ENCODE measurements around the gene ARHGAP11A.
A peak's percentile ranks its signal among the peaks of the same experiment; 100 is the strongest.
"Not testable (repeated sequence)": the region's sequence is repeated elsewhere in the genome, so short reads cannot be mapped to it uniquely, and the experiment has no call there.

The ARHGAP11A gene

GRCh38 chr15:32615051-32615870 lies at the start of gene ARHGAP11A:
Gene ARHGAP11A (plus strand): TSS chr15:32615504. CDS start chr15:32616212, 708 bp downstream.
- not testable (repeated sequence) for DNase-seq

GRCh38 chr15:32568988-32569387 lies 46.3 kb upstream of the ARHGAP11A start:
- not testable (repeated sequence) for DNase-seq

- DNase-seq, result not testable (repeated sequence)
Observed at GRCh38 chr15:32578482-32578881, 36.8 kb upstream of the ARHGAP11A start.

GRCh38 chr15:32585844-32586243 lies 29.5 kb upstream of the ARHGAP11A start:
- DNase-seq, result not testable (repeated sequence)

- DNase-seq, result not testable (repeated sequence)
Observed at GRCh38 chr15:32593151-32593550, 22.2 kb upstream of the ARHGAP11A start, which contains the start of gene GOLGA8N. Gene GOLGA8N (plus strand): TSS chr15:32593456.

- DNase-seq, result not testable (repeated sequence)
Observed at GRCh38 chr15:32609518-32609917, 5.8 kb upstream of the ARHGAP11A start.

GRCh38 chr15:32610719-32611118 lies 4.6 kb upstream of the ARHGAP11A start:
- not testable (repeated sequence) for DNase-seq

- DNase-seq, result not testable (repeated sequence)
Observed at GRCh38 chr15:32614712-32615050, 623 bp upstream of the ARHGAP11A start.

GRCh38 chr15:32615871-32616426 lies 645 bp downstream of the ARHGAP11A start:
- not testable (repeated sequence) for DNase-seq

- DNase-seq, result no peak
Observed at GRCh38 chr15:32636410-32636809, 21.1 kb downstream of the ARHGAP11A start.

- DNase-seq, result no peak
Observed at GRCh38 chr15:32636908-32637567, 21.7 kb downstream of the ARHGAP11A start.

- DNase-seq, result no peak
Observed at GRCh38 chr15:32637704-32638103, 22.4 kb downstream of the ARHGAP11A start.

- peak; percentile 82 to 84 for DNase-seq
Observed at GRCh38 chr15:32641517-32642059, 26.3 kb downstream of the ARHGAP11A start, which contains the start of gene SCG5. Gene SCG5 (plus strand): TSS chr15:32641710. CDS start chr15:32643593, 1,883 bp downstream.

GRCh38 chr15:32642667-32643435 lies 27.5 kb downstream of the ARHGAP11A start:
- DNase-seq, result no peak

- DNase-seq, result no peak
Observed at GRCh38 chr15:32643907-32644445, 28.7 kb downstream of the ARHGAP11A start.

GRCh38 chr15:32646291-32646690 lies 31.0 kb downstream of the ARHGAP11A start:
- DNase-seq, result peak in 1 of 2 experiments; percentile 25

- DNase-seq, result no peak
Observed at GRCh38 chr15:32649342-32649741, 34.0 kb downstream of the ARHGAP11A start.

GRCh38 chr15:32651229-32651837 lies 36.0 kb downstream of the ARHGAP11A start:
- peak; percentile 39 to 47 for DNase-seq

GRCh38 chr15:32652178-32652577 lies 36.9 kb downstream of the ARHGAP11A start:
- no peak for DNase-seq

- DNase-seq, result no peak
Observed at GRCh38 chr15:32656091-32656490, 40.8 kb downstream of the ARHGAP11A start.

- no peak for DNase-seq
Observed at GRCh38 chr15:32656496-32656895, 41.2 kb downstream of the ARHGAP11A start.
